BLaER1 (cell line): ENCODE data around the gene RNF144B.

Source experiments
- H3K27ac ChIP-seq: shearing (Covaris generic); formaldehyde crosslinking; 2 replicates; pipeline ENCODE4 v1.8.1; 2022
- H3K27me3 ChIP-seq: shearing (Covaris generic); formaldehyde crosslinking; 2 replicates; pipeline ENCODE4 v1.8.1; 2022
- H3K36me3 ChIP-seq: shearing (Covaris generic); formaldehyde crosslinking; 2 replicates; pipeline ENCODE4 v1.8.1; 2022
- H3K4me1 ChIP-seq: shearing (Covaris generic); formaldehyde crosslinking; 2 replicates; pipeline ENCODE4 v1.8.1; 2022
- H3K4me2 ChIP-seq: shearing (Covaris generic); formaldehyde crosslinking; 2 replicates; pipeline ENCODE4 v1.8.1; 2022
- H3K4me3 ChIP-seq: shearing (Covaris generic); formaldehyde crosslinking; 2 replicates; pipeline ENCODE4 v1.8.1; 2022
- H3K9ac ChIP-seq: shearing (Covaris generic); formaldehyde crosslinking; 2 replicates; pipeline ENCODE4 v1.8.1; 2022
- H3K9me3 ChIP-seq: shearing (Covaris generic); formaldehyde crosslinking; 2 replicates; pipeline ENCODE4 v1.8.1; 2022
- H4K20me1 ChIP-seq: shearing (Covaris generic); formaldehyde crosslinking; 2 replicates; pipeline ENCODE4 v1.8.1; 2022
- Cebpa-rat ChIP-seq: shearing (Covaris generic); IDR thresholded peaks from 2 replicates; pipeline ENCODE4 v1.8.1; 2022

Gene RNF144B

DNA sequence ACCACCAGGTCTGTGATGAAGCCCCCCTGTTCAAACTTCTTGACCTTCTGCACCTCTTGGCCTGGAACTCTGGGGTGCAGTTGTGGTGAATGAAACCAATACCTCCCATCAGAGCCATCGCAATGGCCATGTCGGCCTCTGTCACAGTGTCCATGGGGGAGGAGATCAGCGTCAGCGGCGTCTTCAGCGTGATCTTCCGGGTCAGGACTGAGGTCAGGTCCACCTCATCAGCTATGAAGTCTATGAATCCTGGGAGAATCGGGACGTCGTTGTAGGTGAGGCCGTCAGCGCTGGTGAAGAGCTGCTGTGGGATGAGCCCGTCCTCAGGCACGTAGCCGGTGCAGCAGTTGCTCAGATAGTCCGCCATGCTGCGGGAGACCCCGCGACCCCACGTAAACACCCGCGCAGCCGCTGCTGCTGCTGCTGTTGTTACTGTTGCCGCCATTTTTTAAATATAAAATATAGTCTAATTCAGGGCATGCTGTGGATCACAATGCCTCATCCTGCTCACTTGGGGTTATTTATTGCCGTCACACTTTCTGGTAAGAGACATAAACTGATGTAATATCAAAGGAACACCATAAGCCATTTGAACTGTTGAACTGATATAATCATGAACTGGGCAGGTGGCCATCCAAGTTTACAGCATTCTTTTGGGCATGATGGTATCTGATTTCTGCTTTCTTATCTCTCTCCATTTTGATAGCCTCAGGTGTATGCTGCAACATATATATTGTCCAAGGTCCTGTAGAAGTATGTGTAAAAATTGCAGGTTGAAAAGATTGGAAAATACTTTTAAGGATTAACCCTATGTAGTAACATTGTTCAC lies 18.7 kb upstream of the RNF144B start:
- no peaks in the 10 kb centered on the region for H3K4me1 ChIP-seq
- H3K27ac ChIP-seq = no peak overlapping the region
- H3K36me3 ChIP-seq = no peaks in the 10 kb centered on the region
- no peak overlapping the region for H3K4me2 ChIP-seq
- H3K9me3 ChIP-seq = peaks cover 12% of the 10 kb centered on the region; the same call in 1 of the 2 replicates
- H3K4me3 ChIP-seq = no peak overlapping the region
- H4K20me1 ChIP-seq = no peaks in the 10 kb centered on the region
- TF ChIP-seq Cebpa-rat = no peak
- H3K27me3 ChIP-seq = no peaks in the 10 kb centered on the region
- no peak overlapping the region for H3K9ac ChIP-seq

DNA sequence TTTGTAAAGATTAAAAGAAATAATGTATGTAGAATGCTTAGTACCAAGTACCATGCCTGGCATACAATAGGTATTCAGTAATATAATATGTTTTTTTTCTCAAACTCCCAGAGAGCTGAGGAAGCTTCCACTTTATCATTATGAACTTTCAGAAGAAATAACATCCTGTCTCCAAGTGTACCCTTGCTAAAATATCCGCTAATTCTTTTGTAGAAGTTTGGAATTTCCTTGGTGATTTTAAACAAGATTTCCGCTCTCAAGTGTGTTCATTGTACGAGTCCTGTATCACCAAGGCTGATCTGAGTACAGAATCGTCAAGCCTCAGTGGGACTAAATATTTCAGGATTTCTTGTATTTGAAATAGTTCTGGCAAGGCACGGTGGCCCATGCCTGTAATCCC lies 16.1 kb upstream of the RNF144B start:
- no peak for TF ChIP-seq Cebpa-rat

DNA sequence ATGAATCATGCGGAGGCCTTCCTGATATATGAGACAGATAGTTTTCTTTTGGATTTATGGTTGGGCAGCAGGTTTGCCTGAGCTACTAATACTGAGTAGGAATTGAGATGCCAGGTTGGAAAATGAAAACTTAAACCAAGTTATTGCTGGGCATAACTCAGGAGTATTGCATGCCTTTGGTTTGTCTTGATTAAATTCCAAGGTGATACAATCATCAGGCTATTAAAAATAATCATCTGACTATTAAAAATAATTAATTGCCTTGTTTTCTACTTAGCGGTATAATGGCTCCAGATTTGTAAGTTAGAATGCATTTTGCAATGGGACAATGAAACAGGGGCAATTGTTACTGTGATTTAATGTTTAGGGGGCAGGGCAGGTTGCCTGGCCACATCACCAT lies 15.5 kb upstream of the RNF144B start:
- Histone ChIP-seq H4K20me1 (no peaks in the 10 kb centered on the region), H3K27ac (no peak overlapping the region), H3K4me3 (no peak overlapping the region), H3K9me3 (no peaks in the 10 kb centered on the region), H3K4me1 (no peaks in the 10 kb centered on the region), H3K4me2 (no peak overlapping the region), H3K9ac (no peak overlapping the region), H3K27me3 (no peaks in the 10 kb centered on the region), H3K36me3 (no peaks in the 10 kb centered on the region)
- TF ChIP-seq Cebpa-rat = no peak

More for the DNA sequence above, 16.1 kb upstream of the RNF144B start:
- Histone ChIP-seq H4K20me1 (no peaks in the 10 kb centered on the region), H3K36me3 (no peaks in the 10 kb centered on the region), H3K4me2 (no peak overlapping the region), H3K9me3 (0 out of 2 replicates have a peak, but pooled peaks cover 5% of the 10 kb centered on the region), H3K27ac (no peak overlapping the region), H3K4me1 (no peaks in the 10 kb centered on the region), H3K9ac (no peak overlapping the region), H3K4me3 (no peak overlapping the region), H3K27me3 (no peaks in the 10 kb centered on the region)

DNA sequence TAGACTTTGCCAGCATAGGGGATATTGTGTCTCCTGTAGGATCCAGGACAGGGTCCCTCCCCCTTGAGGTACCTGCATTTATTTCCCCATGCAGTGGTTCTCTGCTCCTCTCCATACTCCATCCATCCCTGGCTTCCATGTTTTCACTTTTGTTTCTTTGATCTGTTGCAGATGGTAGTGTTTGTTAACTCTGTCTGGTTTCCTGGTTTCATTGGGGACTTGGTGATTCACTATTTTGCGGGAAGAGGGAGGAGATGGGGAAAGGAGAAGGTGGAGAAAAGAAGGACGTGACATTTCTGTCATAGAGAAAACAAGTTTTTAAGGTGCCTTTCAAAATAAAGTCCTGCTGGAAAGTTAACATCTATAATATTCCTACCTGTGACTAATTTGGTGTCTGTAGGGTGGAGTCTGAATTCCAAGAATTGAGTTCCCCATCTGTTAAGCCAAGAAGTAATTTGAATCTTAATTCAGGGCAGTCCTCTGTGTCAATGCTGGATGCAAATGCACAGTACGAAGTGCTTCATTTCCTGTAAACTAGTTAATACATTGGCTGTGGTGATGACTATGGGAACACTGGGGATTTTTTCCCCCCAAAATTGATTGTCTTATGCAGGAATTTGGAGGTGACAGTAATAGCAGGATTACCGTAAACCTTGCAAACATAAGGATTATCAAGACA lies 6.9 kb upstream of the RNF144B start:
- H3K9ac ChIP-seq = no peak overlapping the region
- H3K36me3 ChIP-seq = no peaks in the 10 kb centered on the region
- H3K4me2 ChIP-seq = no peak overlapping the region
- no peaks in the 10 kb centered on the region for H3K9me3 ChIP-seq
- H3K27ac ChIP-seq = no peak overlapping the region
- no peak overlapping the region for H3K4me3 ChIP-seq
- H4K20me1 ChIP-seq = no peaks in the 10 kb centered on the region
- H3K27me3 ChIP-seq = no peaks in the 10 kb centered on the region
- TF ChIP-seq Cebpa-rat = no peak
- H3K4me1 ChIP-seq = peaks cover 5% of the 10 kb centered on the region; the same call in 1 of the 2 replicates

DNA sequence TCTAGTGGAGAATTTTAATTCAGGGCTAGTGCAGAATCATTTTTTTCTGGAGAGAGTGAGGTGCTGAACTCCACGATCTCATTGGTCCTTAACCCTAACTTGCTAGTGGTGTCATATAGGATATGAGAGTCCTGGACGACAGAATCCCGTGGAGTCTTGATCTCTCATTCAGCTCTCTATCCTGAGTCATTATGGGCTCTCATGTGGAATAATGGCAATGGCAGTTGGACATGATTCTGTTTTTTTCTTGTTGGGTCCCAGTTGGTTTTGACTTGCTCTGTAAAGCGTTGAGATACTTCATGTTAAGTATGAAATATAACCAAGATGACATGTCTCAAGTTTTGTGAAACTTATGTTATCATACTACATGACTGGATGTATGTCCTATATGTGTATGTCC lies 6.3 kb upstream of the RNF144B start:
- no peak for TF ChIP-seq Cebpa-rat
- Histone ChIP-seq H3K4me1 (peaks cover 5% of the 10 kb centered on the region; the same call in 1 of the 2 replicates), H4K20me1 (no peaks in the 10 kb centered on the region), H3K9me3 (no peaks in the 10 kb centered on the region), H3K4me2 (no peak overlapping the region), H3K27ac (no peak overlapping the region), H3K9ac (no peak overlapping the region), H3K4me3 (no peak overlapping the region), H3K27me3 (no peaks in the 10 kb centered on the region), H3K36me3 (no peaks in the 10 kb centered on the region)

DNA sequence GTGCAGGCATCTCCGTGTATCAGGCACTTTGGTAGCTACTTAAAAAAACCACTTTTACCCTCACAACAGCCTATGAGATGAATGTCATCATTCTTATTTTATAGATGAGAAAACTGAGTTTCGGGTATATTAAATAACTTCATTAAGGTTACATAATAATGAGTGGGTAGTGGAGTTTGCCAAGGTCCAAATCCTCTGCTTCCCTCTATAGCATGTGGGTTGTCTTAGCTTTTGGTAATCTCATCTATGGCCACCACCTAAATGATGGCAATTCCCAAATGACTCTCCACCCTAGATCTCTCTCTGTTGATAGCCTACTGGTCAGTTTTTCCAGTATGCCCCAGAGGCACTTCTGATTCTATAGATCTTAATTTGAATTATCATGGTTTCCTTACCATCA lies 3.7 kb upstream of the RNF144B start:
- Histone ChIP-seq H3K4me1 (peaks cover 21% of the 10 kb centered on the region), H3K9ac (no peak overlapping the region), H3K27ac (no peak overlapping the region), H3K27me3 (peaks cover 17% of the 10 kb centered on the region), H4K20me1 (no peaks in the 10 kb centered on the region), H3K36me3 (no peaks in the 10 kb centered on the region), H3K4me2 (no peak overlapping the region), H3K4me3 (no peak overlapping the region), H3K9me3 (no peaks in the 10 kb centered on the region)
- TF ChIP-seq Cebpa-rat = no peak

DNA sequence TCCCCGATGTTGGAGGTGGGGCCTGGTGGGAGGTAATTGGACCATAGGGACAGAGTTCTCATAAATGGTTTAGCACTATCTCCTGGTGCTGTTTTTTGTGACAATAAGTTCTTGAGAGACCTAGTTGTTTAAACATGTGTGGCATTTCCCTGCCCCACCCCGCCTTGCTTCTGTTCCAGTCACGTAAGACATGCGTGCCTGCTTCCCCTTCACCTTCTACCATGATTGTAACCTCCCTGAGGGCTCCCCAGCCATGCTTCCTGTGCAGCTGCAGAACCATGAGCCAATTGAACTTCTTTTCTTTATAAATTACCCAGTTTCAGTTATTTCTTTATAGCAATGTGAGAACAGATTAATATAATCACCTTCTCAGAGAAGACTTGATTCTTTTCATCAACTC lies 2.5 kb upstream of the RNF144B start:
- Histone ChIP-seq H3K4me1 (peaks cover 28% of the 10 kb centered on the region), H3K27ac (no peak overlapping the region), H4K20me1 (no peaks in the 10 kb centered on the region), H3K9ac (no peak overlapping the region), H3K27me3 (peaks cover 29% of the 10 kb centered on the region), H3K9me3 (no peaks in the 10 kb centered on the region), H3K36me3 (no peaks in the 10 kb centered on the region), H3K4me3 (no peak overlapping the region), H3K4me2 (no peak overlapping the region)
- no peak for TF ChIP-seq Cebpa-rat

DNA sequence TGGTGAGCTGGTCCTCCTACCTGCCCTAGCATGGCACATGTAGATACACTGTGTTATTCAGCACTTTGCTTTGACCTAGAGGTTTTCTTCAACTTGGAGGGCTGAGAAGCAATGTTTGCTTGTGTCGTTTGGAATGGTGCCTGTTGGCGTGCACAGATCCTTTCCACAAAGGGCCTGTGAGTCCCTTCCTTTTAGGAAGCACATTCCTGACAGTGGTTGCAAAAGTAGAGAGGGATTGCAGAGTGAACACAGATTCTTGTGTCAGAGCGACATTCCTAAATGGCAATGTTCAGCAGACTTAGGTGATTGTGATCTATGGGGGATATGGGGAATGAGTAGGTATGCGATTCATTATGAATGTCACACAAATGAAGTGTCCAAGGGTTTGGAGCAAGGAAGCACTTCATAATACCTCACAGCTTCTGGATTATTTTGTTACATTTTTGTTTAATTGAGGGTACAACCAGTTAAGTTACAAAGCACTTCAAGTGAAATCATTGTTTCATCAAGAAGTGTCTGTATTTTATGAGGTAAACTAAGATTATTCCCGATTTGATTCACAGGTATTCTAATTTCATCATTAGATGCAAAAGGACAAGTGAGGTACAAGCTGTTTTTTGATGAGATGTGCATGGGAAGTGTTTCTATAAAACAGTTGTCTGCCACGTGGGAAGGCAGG lies 713 bp upstream of the RNF144B start:
- Histone ChIP-seq H4K20me1 (no peaks in the 10 kb centered on the region), H3K36me3 (no peaks in the 10 kb centered on the region), H3K27me3 (peaks cover 31% of the 10 kb centered on the region), H3K9me3 (no peaks in the 10 kb centered on the region), H3K4me3 (peak overlapping the region; percentile 77), H3K4me1 (peaks cover 28% of the 10 kb centered on the region), H3K27ac (0 out of 2 replicates have a peak overlapping the region, but pooled peaks have one; percentile 14), H3K9ac (peak overlapping the region; percentile 75), H3K4me2 (peak overlapping the region; percentile 91)
- no peak for TF ChIP-seq Cebpa-rat

DNA sequence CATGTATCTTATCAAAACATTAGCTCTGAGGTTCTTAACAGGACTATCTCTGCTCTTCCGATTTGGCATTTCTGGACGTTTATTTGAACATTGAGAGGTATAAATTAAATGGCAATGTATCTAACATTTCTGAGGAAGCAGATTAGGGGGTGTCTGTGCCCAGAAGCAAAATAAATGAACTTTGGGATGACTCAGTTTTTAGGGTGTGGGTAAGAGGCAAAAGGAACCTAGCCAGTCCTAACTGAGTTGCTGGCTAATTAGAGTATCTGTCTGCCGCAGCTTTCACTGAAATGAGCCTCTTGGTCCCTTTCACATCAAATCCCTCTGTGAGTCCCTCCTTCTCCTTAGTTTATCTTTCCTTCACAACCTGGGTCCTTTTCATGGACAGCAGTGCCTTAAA lies 1.1 kb downstream of the RNF144B start:
- Histone ChIP-seq H3K36me3 (no peaks in the 10 kb centered on the region), H3K9me3 (no peaks in the 10 kb centered on the region), H3K27me3 (peaks cover 31% of the 10 kb centered on the region), H3K4me1 (peaks cover 28% of the 10 kb centered on the region), H3K4me2 (peak overlapping the region; percentile 91), H4K20me1 (no peaks in the 10 kb centered on the region), H3K27ac (no peak overlapping the region), H3K4me3 (peak overlapping the region; percentile 77), H3K9ac (0 out of 2 replicates have a peak overlapping the region, but pooled peaks have one; percentile 75)
- no peak for TF ChIP-seq Cebpa-rat

DNA sequence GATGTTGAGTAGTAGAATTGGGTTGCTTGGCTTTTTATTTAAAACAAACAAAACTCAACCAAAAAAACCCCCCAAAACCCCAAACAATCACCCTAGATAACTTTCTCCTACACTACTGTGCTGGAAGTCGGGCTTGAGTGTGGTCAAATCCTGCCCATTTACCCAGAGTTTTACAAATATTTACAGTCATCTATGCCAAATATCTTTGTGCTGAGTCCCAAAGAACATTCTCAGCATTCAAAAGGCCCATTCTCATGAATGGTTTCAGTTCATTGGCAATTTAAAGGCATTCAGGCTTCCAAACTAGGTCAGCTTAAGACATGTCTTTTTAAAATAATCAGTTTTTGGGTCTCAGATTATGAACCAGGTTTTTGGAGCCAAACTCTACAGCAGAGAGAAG lies 1.8 kb downstream of the RNF144B start:
- peak overlapping the region; percentile 91; the same call in 1 of the 2 replicates for H3K4me2 ChIP-seq
- H4K20me1 ChIP-seq = no peaks in the 10 kb centered on the region
- H3K4me3 ChIP-seq = no peak overlapping the region
- H3K27me3 ChIP-seq = peaks cover 31% of the 10 kb centered on the region
- H3K36me3 ChIP-seq = no peaks in the 10 kb centered on the region
- H3K9ac ChIP-seq = no peak overlapping the region
- H3K9me3 ChIP-seq = no peaks in the 10 kb centered on the region
- H3K27ac ChIP-seq = no peak overlapping the region
- no peak for TF ChIP-seq Cebpa-rat
- peaks cover 28% of the 10 kb centered on the region for H3K4me1 ChIP-seq
